Mammary epithelial cell (primary cell): Measurements from ENCODE around the gene RABL3.
"Not testable (repeated sequence)": the region's sequence is repeated elsewhere in the genome, so short reads cannot be mapped to it uniquely, and the experiment has no call there.

Experiments
- EZH2 ChIP-seq: IDR thresholded peaks from 2 replicates; pipeline ENCODE4 v1.6.1; 2012; ENCODE audit warnings: low read length, inconsistent platforms, borderline replicate concordance
- TF ChIP-seq, protein P1 (sequence below), 2 donors: IDR thresholded peaks in 1 of 2; conservative IDR thresholded peaks in 1 of 2; 2 replicates each; pipeline ENCODE4 v1.5.1; 2011 to 2012; ENCODE audit warnings: inconsistent platforms in 2 of 2, low read length in 2 of 2, mild to moderate bottlenecking in 2 of 2, control low read depth in 1 of 2, low read depth in 1 of 2; ENCODE audit not compliant: insufficient read depth in 1 of 2; ENCODE audit errors: extremely low read depth in 1 of 2

DNA sequence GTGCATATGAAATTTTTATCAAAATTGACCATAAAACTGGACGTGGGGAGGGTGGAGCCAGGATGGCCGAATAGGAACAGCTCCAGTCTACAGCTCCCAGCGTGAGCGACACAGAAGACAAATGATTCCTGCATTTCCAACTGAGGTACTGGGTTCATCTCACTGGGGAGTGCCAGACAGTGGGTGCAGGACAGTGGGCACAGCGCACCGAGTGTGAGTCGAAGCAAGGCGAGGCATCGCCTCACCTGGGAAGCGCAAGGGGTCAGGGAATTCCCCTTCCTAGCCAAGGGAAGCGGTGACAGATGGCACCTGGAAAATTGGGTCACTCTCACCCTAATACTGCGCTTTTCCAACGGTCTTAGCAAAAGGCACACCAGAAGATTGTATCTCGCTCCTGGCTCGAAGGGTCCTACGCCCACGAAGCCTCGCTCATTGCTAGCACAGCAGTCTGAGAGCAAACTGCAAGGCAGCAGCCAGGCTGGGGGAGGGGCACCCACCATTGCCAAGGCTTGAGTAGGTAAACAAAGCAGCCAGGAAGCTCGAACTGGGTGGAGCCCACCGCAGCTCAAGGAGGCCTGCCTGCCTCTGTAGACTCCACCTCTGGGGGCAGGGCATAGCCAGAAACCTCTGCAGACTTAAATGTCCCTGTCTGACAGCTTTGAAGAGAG, 23.0 kb downstream of the RABL3 start:
- TF ChIP-seq, protein P1, sequence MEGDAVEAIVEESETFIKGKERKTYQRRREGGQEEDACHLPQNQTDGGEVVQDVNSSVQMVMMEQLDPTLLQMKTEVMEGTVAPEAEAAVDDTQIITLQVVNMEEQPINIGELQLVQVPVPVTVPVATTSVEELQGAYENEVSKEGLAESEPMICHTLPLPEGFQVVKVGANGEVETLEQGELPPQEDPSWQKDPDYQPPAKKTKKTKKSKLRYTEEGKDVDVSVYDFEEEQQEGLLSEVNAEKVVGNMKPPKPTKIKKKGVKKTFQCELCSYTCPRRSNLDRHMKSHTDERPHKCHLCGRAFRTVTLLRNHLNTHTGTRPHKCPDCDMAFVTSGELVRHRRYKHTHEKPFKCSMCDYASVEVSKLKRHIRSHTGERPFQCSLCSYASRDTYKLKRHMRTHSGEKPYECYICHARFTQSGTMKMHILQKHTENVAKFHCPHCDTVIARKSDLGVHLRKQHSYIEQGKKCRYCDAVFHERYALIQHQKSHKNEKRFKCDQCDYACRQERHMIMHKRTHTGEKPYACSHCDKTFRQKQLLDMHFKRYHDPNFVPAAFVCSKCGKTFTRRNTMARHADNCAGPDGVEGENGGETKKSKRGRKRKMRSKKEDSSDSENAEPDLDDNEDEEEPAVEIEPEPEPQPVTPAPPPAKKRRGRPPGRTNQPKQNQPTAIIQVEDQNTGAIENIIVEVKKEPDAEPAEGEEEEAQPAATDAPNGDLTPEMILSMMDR (conservative IDR thresholded peaks at IDR 0.05 in 1 of 2, IDR thresholded peaks at IDR 0.05 in 1 of 2; ENCODE audit: extremely low read depth in 1 of 2, insufficient read depth in 1 of 2, low read depth in 1 of 2, low read length in 2 of 2), result not testable (repeated sequence)
- TF ChIP-seq EZH2, result not testable (repeated sequence)
